ENCODE results near the gene CPSF7. TPM values are rescaled to one million over a fixed set of nuclear protein-coding genes. Genes with fewer than 3 reads are reported as not detected.

CPSF7 gene
- total RNA-seq, 1 experiment from 2014 or later = 96.1 TPM

DNA sequence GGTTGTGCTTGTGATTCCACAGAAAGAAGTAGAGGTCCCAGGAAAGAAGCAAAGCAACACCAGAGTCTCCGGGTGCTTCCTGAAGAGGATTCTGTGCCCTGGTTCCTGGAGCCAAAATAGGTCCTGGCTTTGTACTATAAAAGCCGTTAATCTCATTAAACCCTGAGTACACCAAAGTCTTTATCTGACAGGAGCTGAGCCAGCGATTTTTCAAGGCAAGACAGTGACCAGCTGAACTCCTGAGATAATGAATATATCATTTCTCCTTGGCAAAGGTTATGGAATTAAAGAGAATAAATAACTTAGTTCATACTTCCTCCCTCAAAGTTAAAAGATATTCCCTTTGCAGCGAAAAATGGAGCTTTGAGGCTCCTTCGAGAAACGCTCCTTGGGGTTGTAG, 62.4 kb downstream of the CPSF7 start:
- Histone ChIP-seq H3K4me3 (ENCODE audit: low read depth in 2 of 2, low read length in 2 of 2) (no peak overlapping the region), H3K9me3 (ENCODE audit: control insufficient read depth, insufficient read depth, low read depth, low read length) (no peaks in the 10 kb centered on the region), H3K27me3 (ENCODE audit: control insufficient read depth, insufficient read depth, low read length) (no peaks in the 10 kb centered on the region), H3K36me3 (ENCODE audit: control insufficient read depth, insufficient read depth, low read length) (peaks cover 34% of the 10 kb centered on the region), H3K4me1 (ENCODE audit: control insufficient read depth, insufficient read depth, low read length) (peaks cover 8% of the 10 kb centered on the region), H3K27ac (ENCODE audit: low read length) (no peak overlapping the region)
- BruUV-seq (replicated peaks) = no TSS peak
- in situ Hi-C loops (cut with HindIII; ENCODE audit: low pct_unique_long_range_greater_than_20kb, low sequenced_read_pairs) = no loop called here
- TF ChIP-seq CTCF (IDR thresholded peaks at IDR 0.05) = no peak
- no peak for TF ChIP-seq SIN3A (IDR thresholded peaks at IDR 0.05; ENCODE audit: borderline replicate concordance, insufficient read depth, low read depth, low read length)
- no peak for TF ChIP-seq POLR2AphosphoS5 (IDR thresholded peaks at IDR 0.05; ENCODE audit: low read depth, low read length)
- TF ChIP-seq REST (IDR thresholded peaks at IDR 0.05; ENCODE audit: insufficient read depth in 1 of 2, low read depth in 2 of 2, low read length in 1 of 2) = no peak
- no peak for TF ChIP-seq TCF7L2 (IDR thresholded peaks at IDR 0.05; ENCODE audit: low read depth, low read length)
- ChIA-PET POLR2A (interaction anchor here (0.7 kb wide), 1 partner anchor 425 kb away, joined by 3 read pairs; the partner anchor contains the start of genes FEN1 and TMEM258), CTCF (no interaction called here)
- intact Hi-C loops (cut with micrococcal nuclease; ENCODE audit: unreplicated experiment) = no loop called here
- no peak for DNase-seq (ENCODE audit: low read depth, low spot score)
- ATAC-seq = no peak

DNA sequence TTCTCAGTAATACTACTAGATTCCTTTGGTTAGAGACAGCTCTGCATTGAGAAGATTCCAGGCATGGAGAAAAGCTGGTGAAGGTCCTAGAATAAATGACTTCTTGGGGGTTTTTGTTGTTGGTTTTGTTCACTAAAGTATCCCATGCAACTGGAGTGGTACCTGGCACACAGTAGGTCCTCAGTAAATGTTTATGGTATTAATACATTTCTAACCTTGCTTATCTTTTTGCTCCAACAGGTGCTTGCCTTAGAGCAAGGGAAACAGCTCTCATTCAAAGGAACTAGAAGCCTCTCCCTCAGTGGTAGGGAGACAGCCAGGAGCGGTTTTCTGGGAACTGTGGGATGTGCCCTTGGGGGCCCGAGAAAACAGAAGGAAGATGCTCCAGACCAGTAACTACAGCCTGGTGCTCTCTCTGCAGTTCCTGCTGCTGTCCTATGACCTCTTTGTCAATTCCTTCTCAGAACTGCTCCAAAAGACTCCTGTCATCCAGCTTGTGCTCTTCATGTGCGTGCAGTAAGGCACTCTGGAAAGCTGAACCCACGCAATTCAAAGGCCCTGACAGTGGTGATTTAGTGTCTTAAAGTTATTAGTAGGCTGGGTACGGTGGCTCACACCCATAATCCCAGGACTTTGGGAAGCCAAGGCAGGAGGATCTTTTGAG, 65.6 kb downstream of the CPSF7 start:
- Histone ChIP-seq H3K36me3 (ENCODE audit: control insufficient read depth, insufficient read depth, low read length) (peaks cover 31% of the 10 kb centered on the region), H3K4me3 (ENCODE audit: low read depth in 2 of 2, low read length in 2 of 2) (peak overlapping the region in 1 of 2 experiments; percentile 94; a peak in 2 of 4 replicates), H3K27me3 (ENCODE audit: control insufficient read depth, insufficient read depth, low read length) (no peaks in the 10 kb centered on the region), H3K4me1 (ENCODE audit: control insufficient read depth, insufficient read depth, low read length) (peaks cover 12% of the 10 kb centered on the region), H3K9me3 (ENCODE audit: control insufficient read depth, insufficient read depth, low read depth, low read length) (no peaks in the 10 kb centered on the region), H3K27ac (ENCODE audit: low read length) (peak overlapping the region; percentile 99; the same call in 1 of the 2 replicates)
- DNase-seq (ENCODE audit: low read depth, low spot score) = no peak
- no TSS peak for BruUV-seq (replicated peaks)
- in situ Hi-C loops (cut with HindIII; ENCODE audit: low pct_unique_long_range_greater_than_20kb, low sequenced_read_pairs) (no loop called here), intact Hi-C loops (cut with micrococcal nuclease; ENCODE audit: unreplicated experiment) (no loop called here)
- no peak for ATAC-seq
- TF ChIP-seq SIN3A (IDR thresholded peaks at IDR 0.05; ENCODE audit: borderline replicate concordance, insufficient read depth, low read depth, low read length) = no peak
- no peak for TF ChIP-seq REST (IDR thresholded peaks at IDR 0.05; ENCODE audit: insufficient read depth in 1 of 2, low read depth in 2 of 2, low read length in 1 of 2)
- TF ChIP-seq CTCF (IDR thresholded peaks at IDR 0.05) = no peak
- no peak for TF ChIP-seq POLR2AphosphoS5 (IDR thresholded peaks at IDR 0.05; ENCODE audit: low read depth, low read length)
- no peak for TF ChIP-seq TCF7L2 (IDR thresholded peaks at IDR 0.05; ENCODE audit: low read depth, low read length)
- POLR2A ChIA-PET = no interaction called here
- CTCF ChIA-PET = no interaction called here
